GM21825 (cell line): ENCODE data around the gene OR1F1.
A peak's percentile ranks its signal among the peaks of the same experiment; 100 is the strongest.
"Not testable (repeated sequence)": the region's sequence is repeated elsewhere in the genome, so short reads cannot be mapped to it uniquely, and the experiment has no call there.

Source experiments
- ATAC-seq: cut with Tn5 transposase; IDR thresholded peaks from one replicate; pipeline ENCODE4 v1.9.1; 2021; ENCODE audit warnings: mild to moderate bottlenecking, moderate library complexity; ENCODE audit not compliant: unreplicated experiment

Gene OR1F1

DNA sequence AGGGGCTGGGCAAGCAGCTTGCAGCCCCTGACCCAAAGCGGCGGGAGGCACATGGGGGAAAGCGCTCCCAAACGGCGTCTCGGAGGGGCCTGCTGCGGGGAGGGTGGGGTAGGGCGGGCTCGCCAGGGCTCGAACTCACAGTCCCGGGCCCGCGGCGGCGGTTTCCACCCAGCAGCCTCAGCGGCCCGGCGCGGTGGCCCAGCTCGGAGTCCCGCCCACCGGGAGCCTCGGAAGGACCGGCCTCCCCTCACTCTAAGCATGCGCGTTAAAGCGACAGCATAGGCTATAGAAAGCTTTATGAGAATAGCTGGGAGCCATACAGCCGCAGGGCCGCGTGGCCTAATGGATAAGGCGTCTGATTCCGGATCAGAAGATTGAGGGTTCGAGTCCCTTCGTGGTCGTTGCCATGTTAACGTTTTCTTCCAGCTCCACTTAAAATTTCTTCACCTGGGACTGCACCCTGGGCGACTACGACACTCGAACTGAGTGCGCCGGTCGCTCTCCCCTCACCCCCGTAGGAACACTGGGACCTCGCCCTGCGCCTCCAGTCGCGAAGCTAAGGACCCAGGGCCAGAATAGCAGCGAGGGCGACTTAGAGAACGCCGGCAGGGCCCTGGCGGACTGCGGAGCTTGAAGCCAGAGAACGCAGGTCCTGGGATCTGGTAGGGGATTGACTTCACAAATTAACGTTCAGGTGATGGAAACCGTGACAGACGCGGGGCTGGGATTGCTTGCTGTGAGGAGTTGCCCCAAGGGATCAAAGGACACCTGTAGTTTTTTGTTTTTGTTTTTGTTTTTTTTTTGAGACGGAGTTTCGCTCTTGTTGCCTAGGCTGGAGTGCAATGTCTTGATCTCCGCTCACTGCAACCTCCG lies 37.4 kb upstream of the OR1F1 start:
- peak; percentile 69 for ATAC-seq

- no peak for ATAC-seq
These were observed 36.1 kb upstream of the OR1F1 start for GRCh38 chr16:3152027-3152276.

- ATAC-seq, result no peak
These were observed 35.6 kb upstream of the OR1F1 start for GRCh38 chr16:3152277-3152990.

DNA sequence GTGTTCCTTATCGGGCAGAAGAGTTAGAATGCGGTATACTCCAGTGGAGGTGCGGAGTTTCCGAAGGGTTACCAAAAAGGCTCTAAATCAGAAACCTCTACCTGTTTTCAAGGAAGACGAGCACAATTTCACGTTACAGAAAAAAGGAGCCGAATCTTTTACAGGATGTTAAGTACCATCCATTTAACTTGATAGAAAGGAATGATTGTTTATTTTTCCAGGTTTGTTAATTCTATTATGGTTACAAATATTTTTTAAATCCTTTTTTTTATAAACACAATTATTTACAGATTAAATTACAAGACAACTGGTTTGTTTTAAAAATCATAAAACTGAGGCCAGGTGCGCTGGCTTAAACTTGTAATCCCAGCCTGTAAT lies 35.0 kb upstream of the OR1F1 start:
- no peak for ATAC-seq

DNA sequence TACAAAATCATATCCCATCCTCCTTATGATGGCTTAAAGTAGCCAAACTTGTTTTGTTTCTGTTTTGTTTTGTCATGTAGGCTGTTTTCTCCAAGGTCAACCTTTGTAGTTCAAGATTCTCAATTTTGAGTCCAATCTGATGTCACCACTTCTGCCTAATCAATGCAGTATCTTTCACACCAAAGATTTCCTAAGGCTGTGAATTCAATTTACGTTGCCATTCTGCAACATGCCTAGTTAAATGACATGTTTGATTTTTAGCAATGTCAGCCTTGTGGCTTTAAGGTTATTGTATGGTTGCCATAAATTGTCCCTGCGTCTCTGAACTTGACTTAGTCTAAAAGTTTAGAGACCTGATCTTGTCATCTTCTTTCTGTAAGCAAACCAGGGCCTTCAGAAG lies 32.8 kb upstream of the OR1F1 start:
- ATAC-seq, result no peak

DNA sequence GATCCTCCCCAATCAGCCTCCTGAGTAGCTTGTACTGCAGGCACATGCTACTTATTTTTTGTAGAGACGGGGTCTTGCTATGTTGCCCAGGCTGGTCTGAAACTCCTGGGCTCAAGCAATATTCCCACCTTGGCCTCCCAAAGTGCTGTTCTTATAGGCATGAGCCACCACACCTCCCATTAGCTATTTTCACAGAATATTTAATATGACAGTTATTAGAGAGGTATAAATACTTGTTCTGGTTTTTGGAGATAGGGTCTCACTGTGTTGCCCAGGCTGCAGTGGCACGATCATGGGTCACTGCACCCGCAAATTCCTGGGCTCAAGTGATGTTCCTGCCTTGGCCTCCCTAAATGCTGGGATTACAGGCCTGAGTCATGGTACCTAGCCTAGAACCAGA lies 32.0 kb upstream of the OR1F1 start:
- no peak for ATAC-seq

DNA sequence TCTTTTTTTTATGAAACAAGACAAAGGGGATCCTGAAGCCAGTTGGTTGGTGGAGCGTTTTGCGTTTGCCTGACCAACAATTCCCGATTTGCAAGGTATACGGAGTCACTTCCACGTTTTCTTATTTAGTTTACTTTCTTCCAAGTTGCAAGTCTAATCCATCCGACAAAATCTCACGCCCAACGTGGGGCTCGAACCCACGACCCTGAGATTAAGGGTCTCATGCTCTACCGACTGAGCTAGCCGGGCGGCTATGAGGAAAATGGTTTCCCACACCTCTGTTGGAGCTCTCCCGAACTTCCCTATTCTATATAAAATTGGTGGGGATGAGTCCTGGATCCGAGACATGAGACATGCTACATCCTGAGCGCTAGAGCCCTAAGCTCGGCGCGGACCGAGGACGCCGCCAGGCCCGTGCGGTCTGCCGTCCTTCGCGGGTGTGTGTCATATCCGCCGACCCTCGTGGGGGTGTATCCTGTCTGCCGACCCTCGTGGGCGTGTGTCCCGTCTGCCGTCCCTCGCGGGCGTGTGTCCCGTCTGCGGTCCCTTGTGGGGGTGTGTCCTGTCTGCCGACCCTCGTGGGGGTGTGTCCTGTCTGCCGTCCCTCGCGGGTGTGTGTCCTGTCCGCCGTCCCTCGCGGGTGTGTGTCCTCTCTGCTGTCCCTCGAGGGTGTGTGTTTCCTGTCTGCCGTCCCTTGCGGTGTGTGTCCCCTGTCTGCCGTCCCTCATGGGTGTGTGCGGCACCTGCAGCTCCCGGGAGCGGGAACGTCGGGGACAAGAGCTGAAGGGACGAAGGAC lies 30.6 kb upstream of the OR1F1 start:
- no peak for ATAC-seq

- peak; percentile 11 for ATAC-seq
These were observed 29.9 kb upstream of the OR1F1 start for GRCh38 chr16:3158026-3158509.

- ATAC-seq, result peak; percentile 43
These were observed 29.3 kb upstream of the OR1F1 start for GRCh38 chr16:3158510-3159314.

- no peak for ATAC-seq
These were observed 26.6 kb upstream of the OR1F1 start for GRCh38 chr16:3161235-3162018.

DNA sequence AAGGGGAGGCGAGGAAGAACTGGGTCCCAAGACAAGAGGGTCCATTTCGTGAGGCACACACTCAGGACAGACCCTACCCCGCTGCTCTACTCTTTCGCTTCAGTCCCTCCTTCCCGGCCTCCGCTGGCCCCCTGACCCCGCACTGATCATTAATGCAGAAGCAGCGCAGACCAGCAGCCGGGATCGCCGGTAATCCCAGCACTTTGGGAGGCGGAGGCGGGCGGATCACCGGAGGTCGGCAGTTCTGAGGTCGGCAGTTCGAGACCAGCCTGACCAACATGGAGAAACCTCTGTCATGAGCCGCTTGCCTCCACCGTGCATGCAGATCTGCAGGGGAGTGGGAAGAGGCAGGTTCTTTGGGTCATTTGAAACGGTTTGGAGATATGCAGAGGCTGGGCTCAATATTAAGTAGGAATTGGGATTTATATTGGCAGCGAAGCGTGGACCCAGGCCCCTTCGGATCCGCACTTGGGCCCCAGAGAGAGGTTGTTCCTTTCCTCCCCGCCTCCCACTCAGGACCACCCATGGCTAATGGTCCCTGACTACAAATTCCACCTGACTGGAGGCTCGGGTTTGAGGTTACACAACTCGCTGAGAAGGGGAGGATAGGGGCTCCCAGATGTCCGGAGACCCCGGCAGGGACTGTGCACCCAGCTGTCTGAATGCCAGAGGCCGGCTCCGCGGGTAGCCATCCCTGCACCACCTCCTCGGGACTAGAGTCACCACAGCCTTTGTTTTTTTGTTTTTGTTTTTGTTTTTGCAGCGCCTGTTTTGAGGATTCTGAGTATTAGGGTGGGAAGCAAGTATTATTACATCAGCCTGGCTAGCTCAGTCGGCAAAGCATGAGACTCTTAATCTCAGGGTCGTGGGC lies 23.6 kb upstream of the OR1F1 start:
- no peak for ATAC-seq

- no peak for ATAC-seq
These were observed 22.7 kb upstream of the OR1F1 start for GRCh38 chr16:3165111-3165822.

GRCh38 chr16:3166505-3166886 lies 21.5 kb upstream of the OR1F1 start:
- no peak for ATAC-seq

- not testable (repeated sequence) for ATAC-seq
These were observed 19.3 kb upstream of the OR1F1 start for GRCh38 chr16:3168729-3169128.

- no peak for ATAC-seq
These were observed 17.4 kb upstream of the OR1F1 start for GRCh38 chr16:3170440-3171180.

DNA sequence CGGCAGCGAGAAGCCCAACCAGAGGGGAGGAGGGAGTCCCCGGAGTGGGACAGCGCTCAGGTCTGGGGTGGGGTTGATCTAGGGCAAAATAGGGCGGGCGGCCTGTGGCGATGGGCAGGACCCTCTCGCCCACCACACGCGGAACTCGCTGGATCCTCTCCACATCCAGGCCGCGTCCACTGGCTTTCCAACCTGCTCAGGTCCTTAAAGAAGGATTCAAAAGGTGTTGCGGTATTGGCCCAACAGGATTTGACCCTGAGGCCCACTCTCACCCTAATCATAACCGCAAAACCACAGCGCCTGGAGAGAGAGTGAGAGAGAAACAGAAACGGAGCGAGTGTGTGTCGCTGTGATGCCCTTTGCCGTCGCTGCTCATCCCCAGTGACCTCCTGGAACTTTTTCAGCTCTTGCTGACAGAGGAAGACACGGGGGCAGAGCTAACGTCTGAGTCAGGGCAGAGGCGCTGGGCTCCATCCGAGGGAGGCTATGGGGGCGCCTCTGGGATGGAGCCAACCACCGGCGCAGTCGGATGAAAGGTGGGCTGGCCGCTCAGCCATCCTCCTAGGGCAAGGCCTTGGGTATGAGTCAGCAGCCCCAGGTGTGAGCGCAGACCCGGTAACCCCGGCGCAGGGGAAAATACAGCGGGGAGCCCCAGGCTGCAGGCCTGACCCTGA lies 16.7 kb upstream of the OR1F1 start:
- ATAC-seq, result no peak
